H1 (cell line): ENCODE measurements around the gene LITAF. TPM values are rescaled to one million over a fixed set of nuclear protein-coding genes. Genes with fewer than 3 reads are reported as not detected.

Experiments used
- CTCF ChIA-PET: fragments of 300-600 bp; sonication (Branson Sonifier 250); formaldehyde crosslinking; loops from one replicate; lab custom pipeline; 2021; ENCODE audit not compliant: partially characterized antibody; lab: Charles Lee
- POLR2A ChIA-PET: fragments of 300-600 bp; sonication (Branson Sonifier 250); formaldehyde crosslinking; loops from one replicate; lab custom pipeline; 2021; ENCODE audit warnings: inconsistent platforms; ENCODE audit not compliant: partially characterized antibody; lab: Charles Lee
- DNase-seq, 2 experiments: peaks; one replicate each; pipeline versions ENCODE4 v3.0.0 to v3.0.0-alpha.2; 2010 to 2022; ENCODE audit warnings: low spot score in 2 of 2, low read depth in 1 of 2, mixed read lengths in 1 of 2
- FAIRE-seq: peaks from 2 replicates; lab custom pipeline; 2011; peaks lifted over from hg19 to GRCh38; lab: Jason Lieb, UNC
- H2AFZ ChIP-seq: 2 replicates; pipeline ENCODE4 v1.8.1; 2012; ENCODE audit warnings: low read length, inconsistent platforms
- H2AK5ac ChIP-seq: 2 replicates; pipeline ENCODE4 v1.6.1; 2013; ENCODE audit warnings: low read depth, low read length
- H2BK120ac ChIP-seq: replicated peaks from 2 replicates; pipeline ENCODE3; 2013; ENCODE audit warnings: low read depth, low read length, inconsistent platforms
- H2BK12ac ChIP-seq: 2 replicates; pipeline ENCODE4 v1.6.1; 2013; ENCODE audit warnings: low read depth, low read length
- H2BK15ac ChIP-seq: 2 replicates; pipeline ENCODE4 v1.6.1; 2013; ENCODE audit warnings: low read length
- H2BK20ac ChIP-seq: 2 replicates; pipeline ENCODE4 v1.6.1; 2013; ENCODE audit warnings: low read length
- H2BK5ac ChIP-seq: 2 replicates; pipeline ENCODE4 v1.6.1; 2013; ENCODE audit warnings: low read depth, low read length
- H3K14ac ChIP-seq: 2 replicates; pipeline ENCODE4 v1.6.1; 2013; ENCODE audit warnings: inconsistent platforms; ENCODE audit not compliant: insufficient read length
- H3K18ac ChIP-seq: 2 replicates; pipeline ENCODE4 v1.6.1; 2013; ENCODE audit warnings: low read length; ENCODE audit errors: extremely low read depth
- H3K23ac ChIP-seq: 2 replicates; pipeline ENCODE4 v1.6.1; 2013; ENCODE audit warnings: inconsistent platforms; ENCODE audit not compliant: insufficient read length
- H3K23me2 ChIP-seq: 2 replicates; pipeline ENCODE4 v1.6.1; 2013; ENCODE audit warnings: low read depth, low read length
- H3K27ac ChIP-seq: 2 replicates; pipeline ENCODE4 v1.6.1; 2011; ENCODE audit warnings: low read depth, low read length, inconsistent platforms
- H3K27me3 ChIP-seq, 4 experiments: replicated peaks in 1 of 4; 1 replicate in 1 of 4; 2 replicates in 3 of 4; pipeline versions ENCODE4 v1.6.1 to v1.8.1; 2011 to 2013; ENCODE audit warnings: low read length in 3 of 4, mild to moderate bottlenecking in 3 of 4, inconsistent platforms in 2 of 4, mixed read lengths in 2 of 4, moderate library complexity in 1 of 4; ENCODE audit not compliant: control insufficient read depth in 3 of 4, insufficient read depth in 3 of 4; ENCODE audit errors: extremely low read depth in 1 of 4
- H3K36me3 ChIP-seq, 4 experiments: 2 replicates each; pipeline versions ENCODE4 v1.6.1 to v1.8.1; 2011 to 2013; ENCODE audit warnings: mild to moderate bottlenecking in 4 of 4, low read length in 3 of 4, moderate library complexity in 2 of 4, control low read depth in 1 of 4, inconsistent platforms in 1 of 4; ENCODE audit not compliant: insufficient read depth in 4 of 4, control insufficient read depth in 2 of 4
- H3K4ac ChIP-seq: replicated peaks from 2 replicates; pipeline ENCODE3; 2013; ENCODE audit warnings: low read length, low read depth, mixed read lengths, inconsistent platforms; ENCODE audit not compliant: insufficient read length
- H3K4me1 ChIP-seq, 4 experiments: replicated peaks in 1 of 4; 1 replicate in 1 of 4; 2 replicates in 3 of 4; pipeline versions ENCODE4 v1.6.1 to v1.8.1; 2011 to 2013; ENCODE audit warnings: low read length in 3 of 4, inconsistent platforms in 2 of 4, mixed read lengths in 1 of 4; ENCODE audit not compliant: insufficient read depth in 4 of 4, control insufficient read depth in 3 of 4
- H3K4me2 ChIP-seq, 2 experiments: 2 replicates each; pipeline versions ENCODE4 v1.6.1 to v1.8.1; 2011 to 2013; ENCODE audit warnings: low read depth in 2 of 2, low read length in 2 of 2, control low read depth in 1 of 2, inconsistent platforms in 1 of 2, mild to moderate bottlenecking in 1 of 2; ENCODE audit not compliant: insufficient read depth in 1 of 2
- H3K4me3 ChIP-seq, 4 experiments: fragments of 200-600, 300-600 bp in 1 of 4; sonication (generic), shearing (Covaris generic), sonication (Bioruptor Twin) in 1 of 4; 2 replicates each; pipeline versions ENCODE4 v1.5.1 to v1.8.1; 2011 to 2016; ENCODE audit warnings: low read length in 4 of 4, low read depth in 3 of 4, control low read depth in 2 of 4, inconsistent platforms in 2 of 4, mild to moderate bottlenecking in 2 of 4, mixed read lengths in 1 of 4, moderate library complexity in 1 of 4; ENCODE audit not compliant: insufficient read depth in 2 of 4; ENCODE audit errors: extremely low read depth in 1 of 4
- H3K56ac ChIP-seq: replicated peaks from 2 replicates; pipeline ENCODE3; 2013; ENCODE audit warnings: low read depth, mild to moderate bottlenecking, mixed read lengths, low read length, inconsistent platforms; ENCODE audit not compliant: insufficient read length
- H3K79me1 ChIP-seq: 2 replicates; pipeline ENCODE4 v1.6.1; 2013; ENCODE audit warnings: low read depth, low read length, control low read depth
- H3K79me2 ChIP-seq, 2 experiments: 2 replicates each; pipeline versions ENCODE4 v1.6.1 to v1.8.1; 2012 to 2013; ENCODE audit warnings: low read length in 2 of 2, mild to moderate bottlenecking in 2 of 2, inconsistent platforms in 1 of 2; ENCODE audit not compliant: insufficient read depth in 2 of 2, control insufficient read depth in 1 of 2
- H3K9ac ChIP-seq, 4 experiments: replicated peaks in 1 of 4; 1 replicate in 1 of 4; 2 replicates in 3 of 4; pipeline versions ENCODE4 v1.6.1 to v1.8.1; 2011 to 2013; ENCODE audit warnings: low read depth in 3 of 4, low read length in 3 of 4, control low read depth in 2 of 4, mild to moderate bottlenecking in 2 of 4, moderate library complexity in 2 of 4, inconsistent platforms in 1 of 4; ENCODE audit errors: extremely low read depth in 1 of 4
- H3K9me3 ChIP-seq, 2 experiments: 2 replicates each; pipeline versions ENCODE4 v1.6.1 to v1.8.1; 2012 to 2013; ENCODE audit warnings: mild to moderate bottlenecking in 2 of 2, moderate library complexity in 2 of 2, control low read depth in 1 of 2, inconsistent platforms in 1 of 2, low read depth in 1 of 2, low read length in 1 of 2, mixed read lengths in 1 of 2; ENCODE audit not compliant: insufficient read depth in 2 of 2
- H4K20me1 ChIP-seq, 2 experiments: replicated peaks in 1 of 2; 2 replicates each; pipeline versions ENCODE3 to v1.8.1; 2011 to 2013; ENCODE audit warnings: inconsistent platforms in 2 of 2, low read length in 2 of 2, mild to moderate bottlenecking in 1 of 2; ENCODE audit not compliant: insufficient read depth in 2 of 2, control insufficient read depth in 1 of 2
- H4K5ac ChIP-seq: 2 replicates; pipeline ENCODE4 v1.6.1; 2013; ENCODE audit warnings: low read length, low read depth, mixed read lengths, inconsistent platforms; ENCODE audit not compliant: insufficient read length
- H4K8ac ChIP-seq: 2 replicates; pipeline ENCODE4 v1.8.0; 2013; ENCODE audit warnings: mild to moderate bottlenecking, moderate library complexity, low read length, inconsistent platforms; ENCODE audit not compliant: insufficient read depth; ENCODE audit errors: extremely low read depth
- H4K91ac ChIP-seq: replicated peaks from 2 replicates; pipeline ENCODE3; 2013; ENCODE audit warnings: low read length, mixed read lengths, inconsistent platforms; ENCODE audit not compliant: insufficient read length
- CEBPB ChIP-seq: IDR thresholded peaks from 2 replicates; pipeline ENCODE4 v1.6.1; 2012; ENCODE audit warnings: low read depth, low read length
- USF2 ChIP-seq: IDR thresholded peaks from 2 replicates; pipeline ENCODE4 v1.6.1; 2011; ENCODE audit warnings: low read length, improper control_type of control experiment
- WGBS, 2 experiments: shearing (Covaris generic) in 1 of 2; methylation state at CpG; one replicate each; pipeline versions ENCODE4 v1.1.6 to v1.1.7; 2013 to 2015; ENCODE audit warnings: low lambda C conversion rate in 2 of 2, mixed read lengths in 2 of 2, inconsistent platforms in 1 of 2, low coverage in 1 of 2, missing lambda C conversion rate in 1 of 2; ENCODE audit not compliant: insufficient replicate concordance in 2 of 2, insufficient coverage in 1 of 2, insufficient read length in 1 of 2; ENCODE audit errors: extremely low coverage in 1 of 2, missing lambda C conversion rate in 1 of 2; 5-methylcytosine and 5-hydroxymethylcytosine counted together
- polyA plus RNA-seq, 7 experiments: library from polyadenylated mRNA; depleted of rRNA in 3 of 7; stranded (reverse) in 5 of 7; unstranded in 2 of 7; fragments of >200 nt in 5 of 7; fragments of 200-250 nt in 2 of 7; gene quantifications; 1 replicate in 5 of 7; 2 replicates in 1 of 7; 4 replicates in 1 of 7; pipeline versions ENCODE4 v1.2.1 to v1.2.3, GENCODE V29; 2011 to 2013; ENCODE audit warnings: missing spikeins in 2 of 7, mixed read lengths in 2 of 7
- total RNA-seq: library from RNA; stranded (reverse); fragmentation: NEBNext Ultra II Directional; extraction: Animal tissue kit (Norgen Biotek cat#: 25700); gene quantifications from 2 replicates; pipeline ENCODE4 v1.2.1, GENCODE V29; 2021

LITAF gene
- total and polyA plus RNA-seq, 2 of the 8 experiments (the other 6 are each of a cell fraction or from before 2014, with no cell fraction given) = 165 to 205 TPM

GRCh38 chr16:11626657-11627291 lies 40.1 kb upstream of the LITAF start:
- Histone ChIP-seq H3K9me3 (no peaks in the 10 kb centered on the region), H3K9ac (no peak overlapping the region)
- FAIRE-seq = no peak

More at GRCh38 chr16:11626657-11627291, 40.1 kb upstream of the LITAF start:
- H2BK5ac ChIP-seq = no peak overlapping the region
- no peaks in the 10 kb centered on the region for H3K79me2 ChIP-seq
- no peak overlapping the region for H3K4ac ChIP-seq
- ChIA-PET POLR2A (interaction anchor here (0.8 to 4.2 kb wide), 3 partner anchors 9 to 43 kb away, joined by 3 to 23 read pairs (median 3); partner anchors contain the start of gene LITAF), CTCF (interaction anchor here (0.6 to 1.7 kb wide), 11 partner anchors 10 to 727 kb away, joined by 3 to 6 read pairs (median 3); no protein-coding TSS in a partner anchor)
- H3K36me3 ChIP-seq = no peaks in the 10 kb centered on the region
- H3K4me3 ChIP-seq = no peak overlapping the region
- H3K14ac ChIP-seq = no peak overlapping the region
- TF ChIP-seq USF2 (peak; percentile 13; the same call in 1 of the 2 replicates), CEBPB (no peak)
- no peak overlapping the region for H3K4me2 ChIP-seq
- no peak for DNase-seq
- no peak overlapping the region for H4K5ac ChIP-seq
- H2BK20ac ChIP-seq = no peak overlapping the region
- H2BK12ac ChIP-seq = peak overlapping the region; percentile 1; the same call in 1 of the 2 replicates
- no peak overlapping the region for H4K91ac ChIP-seq
- H2AK5ac ChIP-seq = no peak overlapping the region
- H3K23me2 ChIP-seq = no peaks in the 10 kb centered on the region
- WGBS, 2 experiments = 89% methylated on average over 16 of the region's 16 CpGs; no CpG with 5 or more reads in 1 of the 2 experiments
- H3K4me1 ChIP-seq = peaks cover 0 to 5% (median 2%) of the 10 kb centered on the region in 4 experiments; a peak in 3 of 7 replicates
- H3K23ac ChIP-seq = no peak overlapping the region
- H3K27me3 ChIP-seq = no peaks in the 10 kb centered on the region
- H3K79me1 ChIP-seq = no peaks in the 10 kb centered on the region
- H2AFZ ChIP-seq = no peak overlapping the region
- H4K20me1 ChIP-seq = no peaks in the 10 kb centered on the region
- H2BK15ac ChIP-seq = no peak overlapping the region
- no peak overlapping the region for H2BK120ac ChIP-seq
- no peak overlapping the region for H4K8ac ChIP-seq
- H3K27ac ChIP-seq = no peak overlapping the region
- H3K18ac ChIP-seq = no peak overlapping the region
- no peak overlapping the region for H3K56ac ChIP-seq
